Skin of body (tissue), 2 donors: ENCODE measurements around the gene SLC6A3. TPM values are rescaled to one million over a fixed set of nuclear protein-coding genes. Genes with fewer than 3 reads are reported as not detected.

Experiments
- DNase-seq: peaks from one replicate; lab custom pipeline; 2025; lab: John Stamatoyannopoulos, UW
- total RNA-seq: library from RNA; depleted of rRNA; stranded (reverse); fragments of >200 nt; gene quantifications from one replicate; pipeline ENCODE4 v1.2.3, GENCODE V29; 2014

The SLC6A3 gene
- total RNA-seq: not detected

- no peak for DNase-seq
Observed at GRCh38 chr5:1445313-1445688, at the start of gene SLC6A3. SLC6A3 (minus strand) TSS chr5:1445440; CDS start chr5:1443197, 2,243 bp downstream.

- no peak for DNase-seq
Observed at GRCh38 chr5:1493941-1494340, 48.7 kb upstream of the SLC6A3 start.

GRCh38 chr5:1493413-1493812 lies 48.2 kb upstream of the SLC6A3 start:
- DNase-seq: no peak

- no peak for DNase-seq
Observed at GRCh38 chr5:1492757-1493156, 47.5 kb upstream of the SLC6A3 start.

- no peak for DNase-seq
Observed at GRCh38 chr5:1490376-1490775, 45.1 kb upstream of the SLC6A3 start.

- no peak for DNase-seq
Observed at GRCh38 chr5:1489754-1490153, 44.5 kb upstream of the SLC6A3 start.

- DNase-seq: no peak
Observed at GRCh38 chr5:1488882-1489680, 43.8 kb upstream of the SLC6A3 start.

GRCh38 chr5:1487079-1487764 lies 42.0 kb upstream of the SLC6A3 start:
- DNase-seq: no peak

GRCh38 chr5:1486271-1486670 lies 41.0 kb upstream of the SLC6A3 start:
- DNase-seq: no peak

- no peak for DNase-seq
Observed at GRCh38 chr5:1485579-1486118, 40.4 kb upstream of the SLC6A3 start.

- no peak for DNase-seq
Observed at GRCh38 chr5:1484730-1485578, 39.7 kb upstream of the SLC6A3 start.

GRCh38 chr5:1483856-1484729 lies 38.9 kb upstream of the SLC6A3 start:
- no peak for DNase-seq

- no peak for DNase-seq
Observed at GRCh38 chr5:1483064-1483463, 37.8 kb upstream of the SLC6A3 start.

- DNase-seq: no peak
Observed at GRCh38 chr5:1481959-1482331, 36.7 kb upstream of the SLC6A3 start.

- no peak for DNase-seq
Observed at GRCh38 chr5:1481266-1481958, 36.2 kb upstream of the SLC6A3 start.

- no peak for DNase-seq
Observed at GRCh38 chr5:1480806-1481205, 35.6 kb upstream of the SLC6A3 start.

- no peak for DNase-seq
Observed at GRCh38 chr5:1480217-1480616, 35.0 kb upstream of the SLC6A3 start.

- DNase-seq: peak; percentile 22
Observed at GRCh38 chr5:1479581-1480188, 34.4 kb upstream of the SLC6A3 start.

GRCh38 chr5:1479066-1479465 lies 33.8 kb upstream of the SLC6A3 start:
- no peak for DNase-seq
